ENCODE results near the gene TMEM94.

The TMEM94 gene

DNA sequence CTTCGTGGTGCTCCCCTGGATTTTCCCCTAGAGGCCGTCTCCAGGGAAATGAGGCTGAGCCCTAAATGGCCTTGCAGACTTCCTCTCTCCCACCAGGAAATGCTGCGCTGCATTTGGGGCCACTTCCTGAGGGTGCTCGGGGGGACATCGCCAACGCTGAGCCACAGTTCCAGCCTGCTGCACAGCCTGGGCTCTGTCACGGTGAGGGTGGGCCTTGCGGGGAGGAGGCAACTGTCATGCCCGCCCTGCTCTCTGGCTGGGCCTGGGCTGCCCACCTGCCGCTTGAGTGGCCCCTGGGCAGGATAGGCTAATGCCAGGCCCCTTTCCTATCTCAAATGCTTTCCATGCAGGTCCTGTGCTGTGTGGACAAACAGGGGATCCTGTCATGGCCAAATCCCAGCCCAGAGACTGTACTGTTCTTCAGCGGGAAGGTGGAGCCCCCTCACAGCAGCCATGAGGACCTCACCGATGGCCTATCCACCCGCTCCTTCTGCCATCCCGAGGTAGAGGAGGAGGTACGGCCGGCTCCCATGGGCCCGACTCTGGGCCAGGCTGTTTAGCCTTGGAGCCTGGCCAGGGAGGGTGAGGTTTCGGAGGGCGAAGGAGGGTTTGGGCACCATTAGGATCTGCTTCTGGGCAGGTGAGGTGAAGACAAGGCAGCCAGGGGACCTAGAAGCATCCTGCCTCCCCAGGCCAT lies 34.7 kb downstream of the TMEM94 start:
- Histone ChIP-seq H2AFZ (no peak overlapping the region), H3K4me3 (ENCODE audit: low read depth, low read length) (no peak overlapping the region), H3K79me2 (no peaks in the 10 kb centered on the region), H3K4me1 (peaks cover 4% of the 10 kb centered on the region), H3K9ac (no peak overlapping the region), H3K27ac (no peak overlapping the region), H3K4me2 (ENCODE audit: low read length) (no peak overlapping the region), H3K36me3 (ENCODE audit: control insufficient read depth, insufficient read depth, low read length) (no peaks in the 10 kb centered on the region), H3K27me3 (ENCODE audit: control insufficient read depth, insufficient read depth, low read length) (no peaks in the 10 kb centered on the region), H3K9me3 (ENCODE audit: control insufficient read depth, low read length) (no peaks in the 10 kb centered on the region)
- TF ChIP-seq, protein P1, sequence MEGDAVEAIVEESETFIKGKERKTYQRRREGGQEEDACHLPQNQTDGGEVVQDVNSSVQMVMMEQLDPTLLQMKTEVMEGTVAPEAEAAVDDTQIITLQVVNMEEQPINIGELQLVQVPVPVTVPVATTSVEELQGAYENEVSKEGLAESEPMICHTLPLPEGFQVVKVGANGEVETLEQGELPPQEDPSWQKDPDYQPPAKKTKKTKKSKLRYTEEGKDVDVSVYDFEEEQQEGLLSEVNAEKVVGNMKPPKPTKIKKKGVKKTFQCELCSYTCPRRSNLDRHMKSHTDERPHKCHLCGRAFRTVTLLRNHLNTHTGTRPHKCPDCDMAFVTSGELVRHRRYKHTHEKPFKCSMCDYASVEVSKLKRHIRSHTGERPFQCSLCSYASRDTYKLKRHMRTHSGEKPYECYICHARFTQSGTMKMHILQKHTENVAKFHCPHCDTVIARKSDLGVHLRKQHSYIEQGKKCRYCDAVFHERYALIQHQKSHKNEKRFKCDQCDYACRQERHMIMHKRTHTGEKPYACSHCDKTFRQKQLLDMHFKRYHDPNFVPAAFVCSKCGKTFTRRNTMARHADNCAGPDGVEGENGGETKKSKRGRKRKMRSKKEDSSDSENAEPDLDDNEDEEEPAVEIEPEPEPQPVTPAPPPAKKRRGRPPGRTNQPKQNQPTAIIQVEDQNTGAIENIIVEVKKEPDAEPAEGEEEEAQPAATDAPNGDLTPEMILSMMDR (IDR thresholded peaks at IDR 0.05) = no peak

- H3K4me3 ChIP-seq (ENCODE audit: low read depth, low read length) = no peak overlapping the region
- H3K4me2 ChIP-seq (ENCODE audit: low read length) = no peak overlapping the region
- no peaks in the 10 kb centered on the region for H3K79me2 ChIP-seq
- no peaks in the 10 kb centered on the region for H3K27me3 ChIP-seq (ENCODE audit: control insufficient read depth, insufficient read depth, low read length)
- no peak overlapping the region for H2AFZ ChIP-seq
- no peak overlapping the region for H3K27ac ChIP-seq
- no peak overlapping the region for H3K9ac ChIP-seq
- TF ChIP-seq, protein P1 (IDR thresholded peaks at IDR 0.05) = no peak
- peaks cover 7% of the 10 kb centered on the region for H3K4me1 ChIP-seq
- no peaks in the 10 kb centered on the region for H3K9me3 ChIP-seq (ENCODE audit: control insufficient read depth, low read length)
- H3K36me3 ChIP-seq (ENCODE audit: control insufficient read depth, insufficient read depth, low read length) = no peaks in the 10 kb centered on the region
Observed at GRCh38 chr17:75491680-75492079, 35.2 kb downstream of the TMEM94 start.

DNA sequence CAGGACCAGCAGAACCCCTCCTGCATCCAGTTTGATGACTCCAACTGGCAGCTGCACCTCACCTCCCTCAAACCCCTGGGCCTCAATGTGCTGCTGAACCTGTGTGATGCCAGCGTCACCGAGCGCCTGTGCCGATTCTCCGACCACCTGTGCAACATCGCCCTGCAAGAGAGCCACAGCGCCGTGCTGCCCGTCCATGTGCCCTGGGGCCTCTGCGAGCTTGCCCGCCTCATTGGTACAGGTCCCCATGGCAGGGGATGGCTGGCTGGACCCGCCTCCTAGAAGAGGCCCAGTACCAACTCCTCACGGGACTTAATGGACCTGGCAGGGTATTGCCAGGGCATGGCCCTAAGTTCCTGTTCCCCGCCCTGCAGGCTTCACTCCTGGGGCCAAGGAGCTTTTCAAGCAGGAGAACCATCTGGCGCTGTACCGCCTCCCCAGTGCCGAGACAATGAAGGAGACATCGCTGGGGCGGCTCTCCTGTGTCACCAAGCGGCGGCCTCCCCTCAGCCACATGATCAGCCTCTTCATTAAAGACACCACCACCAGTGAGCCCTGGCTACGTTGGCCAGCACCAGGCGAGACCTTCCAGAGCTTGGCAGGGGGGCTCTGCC lies 36.2 kb downstream of the TMEM94 start:
- no peak overlapping the region for H2AFZ ChIP-seq
- H3K4me3 ChIP-seq (ENCODE audit: low read depth, low read length) = no peak overlapping the region
- no peaks in the 10 kb centered on the region for H3K79me2 ChIP-seq
- H3K9ac ChIP-seq = no peak overlapping the region
- H3K4me1 ChIP-seq = peaks cover 7% of the 10 kb centered on the region
- no peaks in the 10 kb centered on the region for H3K9me3 ChIP-seq (ENCODE audit: control insufficient read depth, low read length)
- TF ChIP-seq, protein P1 (IDR thresholded peaks at IDR 0.05) = no peak
- no peaks in the 10 kb centered on the region for H3K36me3 ChIP-seq (ENCODE audit: control insufficient read depth, insufficient read depth, low read length)
- no peaks in the 10 kb centered on the region for H3K27me3 ChIP-seq (ENCODE audit: control insufficient read depth, insufficient read depth, low read length)
- no peak overlapping the region for H3K27ac ChIP-seq
- H3K4me2 ChIP-seq (ENCODE audit: low read length) = no peak overlapping the region

- Histone ChIP-seq H3K79me2 (no peaks in the 10 kb centered on the region), H3K4me2 (ENCODE audit: low read length) (no peak overlapping the region), H3K27ac (no peak overlapping the region), H3K36me3 (ENCODE audit: control insufficient read depth, insufficient read depth, low read length) (no peaks in the 10 kb centered on the region), H3K4me1 (peaks cover 7% of the 10 kb centered on the region), H3K27me3 (ENCODE audit: control insufficient read depth, insufficient read depth, low read length) (no peaks in the 10 kb centered on the region), H3K9me3 (ENCODE audit: control insufficient read depth, low read length) (no peaks in the 10 kb centered on the region), H2AFZ (no peak overlapping the region), H3K4me3 (ENCODE audit: low read depth, low read length) (no peak overlapping the region), H3K9ac (no peak overlapping the region)
- TF ChIP-seq, protein P1 (IDR thresholded peaks at IDR 0.05) = no peak
Observed at GRCh38 chr17:75493476-75494129, 37.2 kb downstream of the TMEM94 start.
